ENCODE measurements around the gene CACNG5.

- TF ChIP-seq EP300 (IDR thresholded peaks at IDR 0.05) (no peak), POLR2AphosphoS5 (IDR thresholded peaks at IDR 0.05) (no peak), CTCF (IDR thresholded peaks at IDR 0.05) (no peak), POLR2A (IDR thresholded peaks at IDR 0.05; ENCODE audit: low read depth) (no peak)
These were observed 85.5 kb downstream of the CACNG5 start for GRCh38 chr17:66920435-66920834.
